Fibroblast of mammary gland (primary cell): ENCODE measurements around the gene SYNDIG1.

Experiments
- DNase-seq: peaks from one replicate; pipeline ENCODE4 v3.0.0-alpha.2; 2010; ENCODE audit warnings: low read depth
- H3K4me3 ChIP-seq: 2 replicates; pipeline ENCODE4 v1.5.1; 2011; ENCODE audit warnings: low read depth, mild to moderate bottlenecking, low read length, moderate library complexity; ENCODE audit not compliant: control insufficient read depth
- CTCF ChIP-seq: conservative IDR thresholded peaks from 2 replicates; pipeline ENCODE4 v1.5.1; 2011; ENCODE audit warnings: low read depth, low read length, inconsistent platforms; ENCODE audit not compliant: control insufficient read depth, insufficient read depth

The SYNDIG1 gene

GRCh38 chr20:24667689-24668383, 198.4 kb downstream of the SYNDIG1 start:
- no peak for DNase-seq
- no peak overlapping the region for H3K4me3 ChIP-seq
- TF ChIP-seq CTCF: no peak

- no peak overlapping the region for H3K4me3 ChIP-seq
- TF ChIP-seq CTCF: no peak
- no peak for DNase-seq
Observed at GRCh38 chr20:24668384-24668702, 198.9 kb downstream of the SYNDIG1 start.

GRCh38 chr20:24668791-24669190, 199.4 kb downstream of the SYNDIG1 start:
- H3K4me3 ChIP-seq: no peak overlapping the region
- TF ChIP-seq CTCF: no peak
- no peak for DNase-seq

GRCh38 chr20:24669701-24670100, 200.3 kb downstream of the SYNDIG1 start:
- no peak overlapping the region for H3K4me3 ChIP-seq
- no peak for TF ChIP-seq CTCF
- DNase-seq: no peak

GRCh38 chr20:24670341-24670872, 201.0 kb downstream of the SYNDIG1 start:
- no peak for DNase-seq
- TF ChIP-seq CTCF: no peak
- no peak overlapping the region for H3K4me3 ChIP-seq

- DNase-seq: no peak
Observed at GRCh38 chr20:24670981-24671380, 201.6 kb downstream of the SYNDIG1 start.

More at GRCh38 chr20:24670981-24671380, 201.6 kb downstream of the SYNDIG1 start:
- TF ChIP-seq CTCF: no peak
- H3K4me3 ChIP-seq: no peak overlapping the region
